LoVo (cell line): ENCODE results near the gene TSGA10.
"Not testable (repeated sequence)": the region's sequence is repeated elsewhere in the genome, so short reads cannot be mapped to it uniquely, and the experiment has no call there.

Source experiments
- DNase-seq: peaks from one replicate; pipeline ENCODE4 v3.0.0-alpha.2; 2016; ENCODE audit warnings: low spot score

TSGA10 gene, protein sequence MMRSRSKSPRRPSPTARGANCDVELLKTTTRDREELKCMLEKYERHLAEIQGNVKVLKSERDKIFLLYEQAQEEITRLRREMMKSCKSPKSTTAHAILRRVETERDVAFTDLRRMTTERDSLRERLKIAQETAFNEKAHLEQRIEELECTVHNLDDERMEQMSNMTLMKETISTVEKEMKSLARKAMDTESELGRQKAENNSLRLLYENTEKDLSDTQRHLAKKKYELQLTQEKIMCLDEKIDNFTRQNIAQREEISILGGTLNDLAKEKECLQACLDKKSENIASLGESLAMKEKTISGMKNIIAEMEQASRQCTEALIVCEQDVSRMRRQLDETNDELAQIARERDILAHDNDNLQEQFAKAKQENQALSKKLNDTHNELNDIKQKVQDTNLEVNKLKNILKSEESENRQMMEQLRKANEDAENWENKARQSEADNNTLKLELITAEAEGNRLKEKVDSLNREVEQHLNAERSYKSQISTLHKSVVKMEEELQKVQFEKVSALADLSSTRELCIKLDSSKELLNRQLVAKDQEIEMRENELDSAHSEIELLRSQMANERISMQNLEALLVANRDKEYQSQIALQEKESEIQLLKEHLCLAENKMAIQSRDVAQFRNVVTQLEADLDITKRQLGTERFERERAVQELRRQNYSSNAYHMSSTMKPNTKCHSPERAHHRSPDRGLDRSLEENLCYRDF

DNA sequence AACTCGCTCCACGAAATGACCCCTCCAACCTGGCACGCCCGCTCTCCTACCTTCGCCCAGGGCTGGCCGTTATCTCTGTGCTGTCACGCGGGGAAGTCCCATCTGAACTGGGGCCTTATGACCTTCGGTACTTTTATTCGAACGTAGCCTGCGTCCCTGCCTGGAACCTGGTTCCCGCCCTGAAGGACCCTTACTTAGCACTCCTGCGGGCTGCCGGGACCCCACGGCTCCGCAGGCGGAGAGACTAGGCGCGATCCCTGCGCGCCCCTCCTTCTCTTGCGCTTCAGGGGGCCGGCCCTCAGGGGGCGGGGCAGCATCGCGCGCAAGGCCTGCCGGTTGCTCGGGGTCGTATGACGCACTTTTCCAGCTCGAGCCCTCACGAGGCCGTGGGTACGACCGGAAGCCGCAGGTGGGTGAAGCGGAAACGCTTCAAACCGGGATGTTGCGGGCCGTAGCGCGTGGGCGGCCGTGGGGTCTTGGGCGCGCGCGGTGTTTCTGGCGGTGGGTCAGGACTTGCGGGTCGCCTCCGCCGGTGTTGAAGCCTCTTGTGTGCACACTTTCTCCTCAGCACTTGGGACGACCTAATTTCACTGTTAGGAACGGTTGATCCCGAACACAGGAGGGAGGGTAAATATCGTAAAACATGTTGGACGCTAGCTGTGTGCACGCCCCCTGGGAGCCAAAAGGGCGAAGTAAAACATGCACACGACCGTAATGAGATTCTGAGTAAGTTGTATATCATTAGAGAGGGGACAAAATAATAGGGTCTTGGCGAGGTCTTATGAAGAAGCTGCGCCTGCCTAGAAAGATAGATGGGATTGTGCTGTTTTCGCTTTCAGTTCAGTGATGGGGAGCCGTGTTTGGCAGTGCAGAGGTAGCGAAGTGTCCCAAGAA is at the start of gene TSGA10, which contains the start of gene LIPT1:
TSGA10 (minus strand) TSS at position 300 of the 894 bp plus-strand sequence. CDS start 45,503 bp downstream, outside the sequence.
LIPT1 (plus strand) TSS at position 325 of the 894 bp plus-strand sequence. CDS start 6,991 bp downstream, outside the sequence.
- peak; percentile 91 for DNase-seq

DNA sequence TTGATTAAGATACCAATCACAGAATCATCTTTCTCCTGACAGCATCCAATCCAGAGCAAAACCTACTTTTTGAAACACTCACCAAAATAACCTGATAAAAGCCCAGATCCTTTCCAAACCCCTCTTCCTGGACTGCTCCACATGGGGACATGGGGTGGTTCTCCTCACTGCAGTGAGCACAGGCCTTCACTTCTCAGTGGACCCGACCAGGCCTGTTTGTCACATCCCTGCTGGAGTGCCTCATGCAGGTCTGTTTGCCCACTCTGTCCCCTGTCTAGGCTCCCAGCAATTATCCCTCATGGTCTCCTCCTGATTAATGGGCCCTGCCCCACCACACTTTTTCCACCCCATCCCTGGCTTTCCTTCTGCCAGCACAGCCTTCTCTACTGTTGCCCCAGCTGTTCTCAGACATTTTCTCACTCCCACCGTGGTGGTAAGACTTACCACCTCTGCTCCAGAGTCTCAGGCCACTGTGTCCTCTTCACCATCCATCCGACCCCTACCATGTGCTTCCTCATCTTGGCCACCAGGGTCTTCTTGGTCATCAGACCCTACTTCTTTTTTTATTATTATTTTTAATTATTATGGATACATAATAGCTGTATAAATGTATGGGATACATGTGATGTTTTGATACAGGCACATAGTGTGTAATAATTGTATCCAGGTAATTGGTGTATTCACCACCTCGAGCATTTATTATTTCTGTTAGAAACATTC is 47.4 kb upstream of the TSGA10 start:
- no peak for DNase-seq

GRCh38 chr2:99200076-99200800 is 45.5 kb upstream of the TSGA10 start:
- DNase-seq = no peak

- DNase-seq = no peak
Observed at GRCh38 chr2:99198103-99198841, 43.5 kb upstream of the TSGA10 start.

GRCh38 chr2:99192364-99192763 is 37.6 kb upstream of the TSGA10 start:
- not testable (repeated sequence) for DNase-seq

DNA sequence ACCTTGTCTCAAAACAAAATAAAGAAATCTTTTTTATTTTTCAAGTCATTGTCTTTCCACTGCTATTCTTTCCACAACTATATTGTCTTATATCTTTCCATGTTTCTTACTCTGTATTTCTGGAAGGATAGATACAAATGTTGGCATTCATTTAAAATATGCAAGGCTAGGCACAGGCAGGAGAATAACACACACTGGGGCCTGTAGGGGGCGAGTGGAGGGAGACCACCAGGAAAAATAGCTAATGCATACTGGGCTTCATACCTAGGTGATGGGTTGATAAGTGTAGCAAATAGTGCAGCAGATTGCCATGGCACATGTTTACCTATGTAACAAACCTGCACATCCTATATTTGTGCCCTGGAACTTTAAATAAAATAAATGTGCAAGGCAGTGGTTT is 35.8 kb upstream of the TSGA10 start:
- no peak for DNase-seq

DNA sequence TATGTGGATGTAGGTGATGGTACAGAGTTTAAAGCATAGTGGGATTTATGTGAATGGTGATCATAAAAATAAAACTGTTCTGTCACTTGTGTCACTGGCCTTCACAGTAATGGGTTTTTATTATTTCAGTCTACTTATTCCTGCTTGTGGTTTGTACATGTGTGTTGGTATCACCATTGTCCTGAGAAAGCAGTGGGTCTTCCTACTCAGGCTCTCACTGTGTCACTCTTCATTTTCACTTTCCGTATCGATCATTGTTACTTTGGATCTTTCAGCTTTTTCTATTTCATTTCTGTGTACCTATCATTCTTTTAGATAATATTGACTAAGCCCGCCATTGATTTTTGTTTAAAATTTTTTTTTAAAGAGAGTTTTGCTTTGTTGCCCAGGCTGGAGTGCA is 33.6 kb upstream of the TSGA10 start:
- no peak for DNase-seq

DNA sequence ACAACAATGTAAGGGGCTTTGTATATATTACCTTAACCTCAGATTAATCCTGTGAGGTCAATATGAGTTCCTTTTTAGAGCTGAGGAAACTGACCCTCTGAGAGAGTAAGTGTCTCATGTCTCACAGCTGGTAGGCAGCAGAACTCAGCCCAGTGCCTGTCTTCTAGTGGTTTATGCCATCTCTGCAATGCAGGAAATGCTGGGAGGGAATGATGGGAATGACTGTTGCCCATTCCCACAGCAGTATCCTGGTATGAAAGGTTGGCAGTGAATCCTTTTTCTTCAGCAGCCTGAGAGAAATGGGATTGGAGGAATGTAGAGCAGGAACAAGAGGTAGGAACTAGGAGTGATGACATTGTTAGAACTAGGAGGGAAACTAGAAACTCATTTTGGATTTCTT is 32.3 kb upstream of the TSGA10 start:
- no peak for DNase-seq

DNA sequence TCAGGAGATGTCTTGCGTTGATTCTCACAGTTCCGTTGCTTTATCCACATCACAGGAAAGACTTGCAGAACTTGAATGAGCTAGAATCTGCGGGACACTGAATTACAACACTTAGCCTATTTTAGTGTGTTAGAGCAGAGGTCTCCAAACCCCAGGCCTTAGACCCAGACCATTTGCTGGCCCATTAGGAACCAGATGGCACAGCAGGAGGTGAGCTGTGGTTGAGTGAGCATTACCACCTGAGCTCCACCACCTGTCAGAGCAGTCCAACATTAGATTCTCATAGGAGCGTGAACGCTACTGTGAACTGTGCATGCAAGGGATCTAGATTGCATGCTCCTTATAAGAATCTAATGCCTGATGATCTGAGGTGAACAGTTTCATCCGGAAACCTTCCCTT is 30.1 kb upstream of the TSGA10 start:
- DNase-seq = no peak

DNA sequence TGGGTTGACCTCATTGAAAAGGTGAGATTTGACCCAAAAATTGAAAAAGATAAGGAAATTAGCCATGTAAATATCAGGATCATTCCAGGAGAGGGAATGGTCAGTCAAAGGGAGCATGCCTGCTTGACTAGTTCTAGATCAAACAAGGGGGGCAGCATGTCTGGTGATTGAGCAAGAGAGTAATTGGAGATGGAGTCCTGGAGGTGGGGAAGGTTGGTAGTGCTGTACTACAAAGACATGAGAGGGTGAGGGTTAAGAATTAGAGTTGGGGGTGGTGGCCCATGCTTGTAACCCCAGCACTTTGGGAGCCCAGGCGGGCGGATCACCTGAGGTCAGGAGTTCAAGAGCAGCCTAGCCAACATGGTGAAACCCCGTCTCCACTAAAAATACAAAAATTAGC is 28.3 kb upstream of the TSGA10 start:
- no peak for DNase-seq

- no peak for DNase-seq
Observed at GRCh38 chr2:99181624-99182000, 26.9 kb upstream of the TSGA10 start.

DNA sequence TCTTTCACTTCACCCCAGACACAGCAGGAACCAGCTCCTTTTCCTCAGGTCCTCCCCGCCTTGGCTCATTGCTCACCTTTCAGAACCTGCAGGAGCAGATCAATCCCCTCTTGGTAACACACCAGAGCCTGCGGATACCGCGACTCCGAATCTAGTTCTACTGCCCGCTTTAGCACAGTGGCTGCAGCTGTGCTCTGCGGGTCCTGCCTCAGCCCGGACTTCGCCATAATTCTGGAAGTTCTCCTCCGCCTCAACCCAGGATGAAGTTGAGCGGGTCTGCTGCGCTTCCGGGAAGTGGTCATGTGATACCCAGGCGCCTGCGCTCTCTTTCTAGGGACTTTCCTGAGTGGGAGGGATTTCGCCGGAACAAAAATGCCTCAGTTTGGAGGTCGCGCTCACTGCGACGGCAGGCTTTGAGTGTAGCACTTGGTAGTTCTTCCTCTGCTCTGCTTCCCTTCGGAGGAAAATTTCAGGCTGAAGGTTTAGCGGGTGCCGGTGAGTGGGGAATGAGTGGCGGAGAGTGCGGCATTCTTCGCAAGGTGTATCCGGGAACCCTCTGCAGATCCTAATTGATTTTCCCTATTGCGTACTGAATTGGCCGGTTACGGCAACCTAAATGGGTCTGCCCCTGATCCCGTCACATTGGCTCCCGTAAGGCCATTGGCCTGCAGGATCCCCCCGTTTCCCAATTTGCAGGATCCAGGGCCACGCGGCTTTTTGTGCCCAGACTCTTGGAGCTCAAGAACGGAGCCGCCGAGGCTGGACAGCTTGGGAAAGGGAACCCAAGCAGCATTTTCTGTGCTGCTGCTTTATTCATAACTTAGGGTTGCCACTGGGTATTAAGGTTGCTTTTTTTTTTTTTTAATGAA is 26.2 kb upstream of the TSGA10 start, which contains the start of the genes MITD1 and MRPL30:
MITD1 (minus strand) TSS at position 304 of the 869 bp plus-strand sequence; CDS start at position 227, 77 bp downstream.
MRPL30 (plus strand) TSS at position 430 of the 869 bp plus-strand sequence. CDS start 5,020 bp downstream, outside the sequence.
- DNase-seq = peak; percentile 95

- DNase-seq = no peak
Observed at GRCh38 chr2:99171377-99172140, 16.8 kb upstream of the TSGA10 start.

- no peak for DNase-seq
Observed at GRCh38 chr2:99169534-99169933, 14.8 kb upstream of the TSGA10 start.

DNA sequence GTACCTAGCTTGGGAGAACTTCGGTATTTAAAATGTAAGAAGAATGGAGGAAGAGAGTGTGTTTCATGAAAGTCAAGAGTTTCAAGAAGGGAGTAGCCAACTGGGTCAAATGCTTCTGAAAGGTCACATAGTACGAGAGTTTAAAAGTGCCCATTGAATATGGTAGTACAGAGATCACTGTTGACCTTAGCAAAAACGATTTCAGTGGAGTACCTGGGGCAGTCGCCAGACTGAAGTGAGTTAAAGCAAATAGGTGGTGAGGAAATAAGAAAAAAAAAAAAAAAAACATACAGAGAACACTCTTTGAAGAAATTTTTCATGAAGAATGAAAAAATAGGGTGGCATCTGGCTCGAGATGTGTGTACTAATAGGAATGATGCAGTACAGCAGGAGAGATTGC is 11.5 kb upstream of the TSGA10 start:
- DNase-seq = no peak

DNA sequence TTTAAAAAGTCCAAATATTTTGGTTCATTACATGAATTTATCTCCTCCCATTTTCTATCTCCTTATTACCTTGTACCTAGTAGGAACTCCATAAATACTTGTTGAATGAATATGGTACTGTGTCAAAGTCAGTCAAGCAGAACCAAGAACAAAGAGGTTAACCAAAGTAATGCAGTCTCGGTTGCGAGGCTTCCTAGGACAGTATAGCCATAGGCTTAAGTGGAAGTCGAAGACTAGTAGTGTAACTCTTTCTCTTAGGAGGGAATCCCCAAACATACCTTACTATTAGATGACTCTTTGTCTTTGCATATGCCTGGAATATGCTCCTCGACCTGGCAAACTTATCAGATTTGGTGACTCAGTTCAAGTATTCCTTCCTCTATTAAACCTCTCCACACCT is 4.9 kb upstream of the TSGA10 start:
- no peak for DNase-seq

DNA sequence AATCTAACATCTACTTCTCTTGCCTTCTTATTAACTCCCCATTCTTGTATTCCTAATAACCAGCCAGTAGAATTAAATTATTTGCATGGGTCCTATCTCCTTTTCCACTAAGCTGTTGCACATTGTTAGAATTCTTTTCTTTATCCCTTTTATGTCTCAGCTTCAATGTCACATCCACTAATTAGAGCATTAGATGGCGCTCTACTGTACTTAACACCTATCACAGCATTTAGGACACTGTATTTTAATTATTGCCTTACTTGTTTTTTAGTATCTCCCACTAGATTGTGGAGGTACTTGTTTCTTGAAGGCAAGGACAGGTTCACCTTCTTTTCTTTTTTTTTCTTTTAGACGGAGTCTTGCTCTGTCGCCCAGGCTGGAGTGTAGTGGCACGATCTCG is 3.9 kb upstream of the TSGA10 start:
- no peak for DNase-seq

DNA sequence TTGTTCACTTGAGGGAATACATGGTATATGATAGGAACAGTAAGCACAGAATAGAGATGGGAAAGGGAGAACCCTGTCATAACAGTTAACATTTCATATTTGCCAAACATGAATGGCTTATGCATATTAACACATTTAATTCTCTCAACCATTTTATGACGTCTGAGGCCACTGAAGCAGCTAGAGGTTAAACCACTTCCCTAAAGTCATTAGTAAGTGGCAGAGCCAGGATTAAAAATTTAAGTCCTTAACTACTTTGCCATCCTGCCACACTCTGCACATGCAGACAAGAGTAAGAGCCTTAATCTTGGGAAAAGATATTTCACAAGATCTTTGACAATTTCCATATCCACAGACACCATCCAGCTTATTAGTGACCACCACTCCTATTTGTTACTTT is 2.1 kb upstream of the TSGA10 start:
- no peak for DNase-seq
